RCC 7860 (cell line): Measurements from ENCODE around the gene PISD.
"Not testable (repeated sequence)": the region's sequence is repeated elsewhere in the genome, so short reads cannot be mapped to it uniquely, and the experiment has no call there.

Experiments used
- DNase-seq: peaks from one replicate; pipeline ENCODE4 v3.0.0-alpha.2; 2015; ENCODE audit warnings: low spot score
- FAIRE-seq: peaks from 2 replicates; lab custom pipeline; 2012; peaks lifted over from hg19 to GRCh38; lab: Jason Lieb, UNC

PISD gene

DNA sequence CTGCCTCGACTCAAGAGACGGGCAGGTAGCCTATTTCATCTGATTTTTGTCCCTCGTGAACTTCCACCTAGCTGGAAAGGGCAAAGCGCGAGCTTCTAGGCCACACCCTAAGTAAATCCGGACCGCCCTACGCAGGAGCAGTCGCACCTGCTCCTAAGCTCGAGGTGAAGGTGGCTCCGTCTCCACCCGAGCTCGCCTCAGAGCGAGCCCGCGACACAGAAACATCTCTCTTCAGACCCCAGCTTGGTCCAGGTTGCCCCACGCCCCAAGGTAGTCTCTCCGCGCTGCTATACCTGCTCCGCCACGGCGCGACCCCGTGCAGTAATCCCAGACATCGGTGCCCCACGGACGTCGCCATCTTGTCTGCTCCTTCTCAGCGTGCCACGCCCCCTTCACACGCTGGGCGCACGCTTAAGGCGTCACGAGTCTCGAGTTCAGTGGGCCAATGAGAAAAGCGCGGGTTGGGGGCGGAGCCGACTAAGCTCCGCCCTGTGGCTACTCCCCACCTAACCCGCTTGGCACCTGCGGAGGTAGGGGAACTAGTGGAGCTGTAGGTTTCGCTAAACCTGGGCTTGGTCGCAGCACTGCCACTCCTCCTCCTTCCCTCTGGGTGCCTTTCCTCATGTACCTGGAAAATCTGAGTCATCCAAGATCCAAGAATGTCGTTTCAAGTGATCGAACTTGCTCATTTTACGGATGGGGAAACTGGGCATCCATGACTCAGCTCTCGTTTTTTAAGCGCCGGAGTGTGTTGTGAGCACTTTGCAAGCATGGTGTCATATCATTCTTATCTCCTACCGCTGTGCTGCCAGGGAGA lies at the start of gene PISD:
Gene PISD, minus strand, starts transcription at position 365 of the 817 bp plus-strand sequence. Its CDS starts 7 bp downstream, at position 358.
- FAIRE-seq, result peak; percentile 84
- peak; percentile 97 for DNase-seq

DNA sequence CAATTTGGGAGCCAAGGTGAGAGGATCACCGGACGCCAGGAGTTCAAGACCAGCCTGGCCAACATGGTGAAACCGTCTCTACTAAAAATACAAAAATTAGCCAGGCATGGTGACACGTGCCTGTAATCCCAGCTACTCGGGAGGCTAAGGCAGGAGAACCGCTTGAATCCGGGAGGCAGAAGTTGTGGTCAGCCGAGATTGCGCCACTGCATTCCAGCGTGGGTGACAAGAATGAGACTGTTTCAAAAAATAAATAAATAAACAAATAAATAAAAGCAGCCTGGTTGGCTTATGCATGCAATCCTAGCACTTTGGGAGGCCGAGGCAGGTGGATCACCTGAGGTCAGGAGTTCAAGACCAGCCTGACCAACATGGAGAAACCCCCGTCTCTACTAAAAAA lies 49.2 kb upstream of the PISD start:
- not testable (repeated sequence) for DNase-seq, FAIRE-seq

DNA sequence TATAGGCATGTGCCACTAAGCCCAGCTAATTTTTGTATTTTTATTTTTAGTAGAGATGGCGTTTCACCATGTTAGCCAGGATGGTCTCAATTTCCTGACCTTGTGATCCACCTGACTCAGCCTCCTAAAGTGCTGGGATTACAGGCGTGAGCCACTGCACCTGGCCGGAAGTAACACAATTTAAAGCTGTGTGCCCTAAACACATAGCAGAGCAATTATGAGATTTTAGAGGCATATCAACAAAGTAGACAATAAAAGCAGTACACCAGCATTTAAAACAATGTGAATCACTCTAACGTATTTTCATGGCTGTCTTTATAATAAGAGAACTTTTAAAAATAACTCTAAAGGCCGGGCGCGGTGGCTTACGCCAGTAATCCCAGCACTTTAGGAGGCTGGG lies 45.5 kb upstream of the PISD start:
- DNase-seq, result no peak
- FAIRE-seq, result no peak

DNA sequence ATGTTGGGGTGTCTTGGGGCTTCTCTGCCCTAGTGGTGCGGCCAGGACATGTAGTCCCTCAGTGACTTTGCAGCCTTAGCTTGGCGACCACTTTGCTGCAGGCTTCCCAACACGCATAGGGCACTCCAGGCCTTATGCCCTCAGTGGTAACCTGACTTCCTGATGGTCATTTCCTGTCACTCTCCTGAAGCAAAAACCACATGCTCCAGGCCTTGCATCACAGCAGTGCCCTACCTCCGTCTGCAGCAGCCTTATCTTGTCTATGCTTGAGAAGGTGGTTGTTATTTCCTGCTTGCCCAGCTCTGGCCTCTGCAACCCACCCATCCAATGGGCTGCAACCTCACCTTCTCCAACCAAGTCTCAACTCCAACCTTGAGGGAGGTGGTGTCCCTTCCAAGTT lies 33.4 kb upstream of the PISD start:
- peak; percentile 17 for DNase-seq
- no peak for FAIRE-seq

DNA sequence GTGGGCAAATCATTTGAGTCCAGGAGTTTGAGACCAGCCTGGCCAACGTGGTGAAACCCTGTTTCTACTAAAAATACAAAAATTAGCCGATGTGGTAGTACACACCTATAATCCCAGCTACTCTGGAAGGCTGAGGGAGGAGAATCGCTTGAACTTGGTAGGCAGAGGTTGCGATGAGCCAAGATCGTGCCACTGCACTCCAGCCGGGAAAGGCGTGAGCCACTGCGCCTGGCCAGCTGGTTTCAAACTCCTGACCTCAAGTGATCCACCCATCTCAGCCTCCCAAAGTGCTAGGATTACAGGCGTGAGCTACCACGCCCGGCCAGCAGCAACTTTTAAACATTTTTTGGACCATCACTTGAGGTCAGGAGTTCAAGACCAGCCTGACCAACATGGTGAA lies 32.0 kb upstream of the PISD start:
- not testable (repeated sequence) for FAIRE-seq, DNase-seq

DNA sequence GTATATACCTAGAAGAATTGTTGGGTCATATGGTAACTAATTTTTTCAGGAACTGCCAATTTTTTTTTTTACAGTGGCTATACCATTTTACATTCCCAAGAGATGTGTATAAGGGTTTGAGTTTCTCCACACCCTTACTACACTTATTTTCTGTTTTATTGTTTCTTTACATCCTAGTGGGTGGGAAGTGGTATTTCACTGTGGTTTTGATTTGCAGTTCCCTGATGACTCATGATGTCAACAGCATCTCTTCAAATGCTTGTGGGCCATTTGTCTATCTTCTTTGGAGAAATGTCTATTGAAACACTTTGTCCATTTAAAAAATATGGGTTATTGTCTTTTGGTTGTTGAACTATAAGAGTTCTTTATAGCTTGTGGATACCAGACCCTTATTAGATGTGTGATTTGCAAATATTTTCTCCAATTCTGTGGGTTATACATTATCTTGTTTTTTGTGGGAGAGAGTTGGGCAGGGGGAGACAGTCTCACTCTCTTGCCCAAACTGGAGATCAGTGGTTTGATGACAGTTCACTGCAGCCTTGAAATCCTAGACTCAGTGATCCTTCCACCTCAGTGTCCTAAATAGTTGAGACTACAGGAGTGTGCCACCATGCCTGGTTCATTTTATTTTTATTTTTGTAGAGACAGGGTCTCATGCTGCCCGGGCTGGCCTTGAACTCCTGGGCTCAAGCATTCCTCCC lies 30.3 kb upstream of the PISD start:
- DNase-seq (no peak), FAIRE-seq (peak; percentile 29)

DNA sequence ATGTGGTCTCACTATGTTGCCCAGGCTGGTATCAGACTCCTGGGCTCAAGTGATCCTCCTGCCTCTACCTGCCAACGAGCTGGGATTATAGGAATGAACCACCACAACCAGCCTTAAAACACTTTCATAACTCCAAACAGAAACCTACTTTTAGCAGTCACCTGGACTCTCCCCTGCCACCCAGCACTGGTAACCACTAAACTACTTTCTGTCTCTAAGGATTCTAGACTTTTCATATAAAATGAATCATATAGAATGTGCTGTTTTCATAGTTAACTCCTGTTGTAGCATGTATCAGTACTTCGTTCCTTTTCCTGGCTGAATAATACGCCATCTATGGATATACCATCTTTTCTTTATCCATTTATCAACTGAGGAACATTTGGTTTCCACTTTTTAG lies 29.4 kb upstream of the PISD start:
- FAIRE-seq, result no peak
- no peak for DNase-seq

DNA sequence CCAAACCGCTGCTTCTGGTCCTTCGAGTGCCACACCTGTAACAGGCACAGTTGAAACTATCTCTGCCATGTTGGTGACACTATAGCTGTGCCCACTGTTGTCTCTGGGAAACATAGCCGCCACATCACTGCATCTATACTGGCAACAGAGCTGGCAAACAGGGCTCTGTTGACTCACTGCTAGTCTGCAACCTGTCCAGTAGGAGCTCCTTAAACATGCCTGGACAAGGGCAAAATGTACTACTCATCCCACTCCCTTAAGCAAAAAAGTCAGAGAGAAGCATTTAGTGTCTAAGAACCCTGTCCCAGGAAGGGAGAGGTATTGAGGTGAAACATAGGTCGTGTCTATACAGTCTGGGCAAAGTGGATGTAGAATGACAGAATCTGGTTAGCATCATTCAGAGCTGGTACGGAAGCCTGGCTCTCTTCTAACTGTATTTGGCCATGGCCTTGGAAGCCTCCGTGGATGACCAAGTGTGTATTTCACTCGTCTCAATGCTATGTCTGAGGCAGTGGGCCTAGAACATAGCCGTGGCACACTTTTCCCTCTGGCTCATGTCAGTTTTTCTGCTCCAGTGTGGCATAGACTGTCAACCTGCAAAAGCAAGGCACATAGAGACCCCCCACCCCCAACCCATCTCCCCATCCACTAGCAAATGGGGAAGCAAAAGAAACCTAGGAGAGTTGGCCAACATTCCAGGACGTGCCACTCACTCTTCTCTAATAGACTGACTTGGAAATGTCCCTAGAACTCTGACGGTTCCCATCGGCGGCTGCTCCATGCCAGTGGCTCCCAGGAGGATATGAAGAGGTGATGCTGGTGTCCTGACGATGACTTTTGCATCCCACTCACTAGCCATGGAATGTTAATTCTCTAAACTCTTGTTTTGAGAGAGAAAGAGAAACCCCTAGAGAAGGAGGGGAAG lies 21.4 kb upstream of the PISD start:
- DNase-seq (no peak), FAIRE-seq (no peak)

DNA sequence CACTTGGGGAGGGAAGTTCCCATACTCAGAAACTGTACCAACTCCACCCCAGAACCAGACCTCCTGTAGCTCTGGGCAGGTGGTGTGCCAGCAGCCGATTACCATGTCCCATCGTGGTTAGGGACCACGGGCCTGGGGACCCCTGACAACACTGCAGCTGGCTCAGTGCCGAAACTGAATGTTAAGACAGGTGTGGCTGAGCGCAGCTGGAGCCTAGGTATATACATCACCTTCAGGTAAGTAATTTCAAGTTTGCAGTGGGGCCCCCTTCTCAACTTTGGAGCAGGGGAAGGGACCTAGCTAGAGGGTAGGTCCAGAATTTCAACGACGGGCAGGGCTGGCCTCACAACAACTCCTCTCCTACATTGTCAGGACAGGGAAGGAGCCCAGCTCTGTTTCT lies 20.7 kb upstream of the PISD start:
- FAIRE-seq (no peak), DNase-seq (no peak)

DNA sequence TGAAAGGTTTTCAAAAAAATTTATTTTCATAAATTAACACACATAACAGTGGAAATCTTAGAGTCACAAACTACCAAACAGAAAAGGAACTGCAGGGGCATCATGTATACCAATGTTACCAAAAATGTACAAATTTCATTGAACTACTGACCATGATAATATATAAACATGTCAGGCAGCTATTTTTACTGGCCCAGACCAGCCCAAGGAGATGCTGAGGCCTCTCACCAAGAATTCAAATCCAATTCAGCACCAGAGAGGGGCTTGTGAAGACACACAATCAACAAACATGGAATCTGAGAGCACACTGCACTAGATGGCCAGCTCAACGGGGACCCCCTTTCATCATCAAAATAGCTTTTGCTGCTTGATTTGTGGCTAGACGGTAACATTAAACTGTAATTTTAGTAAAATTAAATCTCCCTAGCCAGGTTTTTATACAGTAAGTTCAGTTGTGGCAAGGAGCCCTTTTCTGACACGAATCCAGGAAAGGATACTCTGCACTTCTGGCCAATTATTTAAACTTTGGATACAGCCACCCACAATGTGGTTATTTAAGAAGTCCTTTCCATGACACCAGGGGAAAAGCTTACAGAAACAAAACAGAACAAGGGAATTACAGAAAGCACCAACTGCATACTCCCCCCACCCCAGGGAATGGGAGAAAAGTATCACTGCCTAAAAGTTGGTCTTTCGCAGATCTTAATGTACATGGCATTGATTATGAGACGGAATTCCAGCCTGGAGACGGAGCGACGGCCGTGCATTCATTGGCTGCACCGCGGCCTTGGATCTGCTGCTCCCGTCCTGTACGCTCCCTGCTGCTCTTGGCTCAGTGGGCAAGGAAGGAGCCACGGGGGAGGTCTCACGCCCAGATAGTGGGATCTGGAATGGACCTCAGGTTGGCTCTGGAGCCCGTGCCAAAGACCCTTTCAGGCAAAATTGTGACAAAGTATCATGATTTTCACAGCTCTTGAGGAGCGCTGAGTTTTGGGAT lies 19.6 kb upstream of the PISD start:
- DNase-seq, result no peak
- FAIRE-seq, result no peak

DNA sequence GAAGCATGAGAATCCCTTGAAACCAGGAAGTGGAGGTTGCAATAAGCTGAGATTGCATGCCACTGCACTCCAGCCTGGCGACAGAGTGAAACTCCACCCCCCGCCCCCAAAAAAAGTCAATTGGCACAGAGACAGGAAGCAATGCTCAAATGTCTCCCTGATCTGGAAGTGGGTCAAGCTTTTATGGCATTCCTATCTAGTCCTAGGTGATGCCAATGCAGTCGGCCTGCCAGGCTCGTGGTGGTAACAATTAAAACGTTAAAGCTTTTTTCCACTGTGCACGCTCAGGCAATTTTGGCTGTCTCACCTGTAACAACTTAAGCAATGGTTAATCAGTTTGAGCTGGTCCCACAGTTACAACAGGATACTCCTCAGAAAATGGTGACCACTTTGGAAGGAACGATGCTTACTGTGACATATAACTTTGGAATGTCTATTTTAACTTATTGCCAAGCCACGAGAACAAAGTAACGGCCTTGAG lies 18.9 kb upstream of the PISD start:
- DNase-seq (peak; percentile 46), FAIRE-seq (peak; percentile 42)

DNA sequence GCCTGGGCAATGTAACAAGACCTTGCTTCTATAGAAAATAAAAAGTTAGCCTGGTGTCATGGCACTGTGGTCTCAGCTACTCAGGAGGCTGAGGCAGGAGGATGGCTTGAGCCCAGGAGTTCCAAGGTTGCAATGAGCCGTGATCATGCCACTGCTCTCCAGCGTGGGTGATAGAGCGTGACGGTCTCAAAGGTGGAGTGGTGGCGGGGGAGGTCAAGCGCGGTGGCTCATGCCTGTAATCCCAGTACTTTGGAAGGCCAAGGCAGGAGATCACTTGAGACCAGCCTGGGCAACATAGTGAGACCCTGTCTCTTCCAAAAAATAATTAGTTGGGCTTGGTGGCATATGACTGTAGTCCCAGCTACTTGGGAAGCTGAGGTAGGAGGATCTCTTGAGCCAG lies 16.7 kb upstream of the PISD start:
- DNase-seq, result no peak
- no peak for FAIRE-seq

DNA sequence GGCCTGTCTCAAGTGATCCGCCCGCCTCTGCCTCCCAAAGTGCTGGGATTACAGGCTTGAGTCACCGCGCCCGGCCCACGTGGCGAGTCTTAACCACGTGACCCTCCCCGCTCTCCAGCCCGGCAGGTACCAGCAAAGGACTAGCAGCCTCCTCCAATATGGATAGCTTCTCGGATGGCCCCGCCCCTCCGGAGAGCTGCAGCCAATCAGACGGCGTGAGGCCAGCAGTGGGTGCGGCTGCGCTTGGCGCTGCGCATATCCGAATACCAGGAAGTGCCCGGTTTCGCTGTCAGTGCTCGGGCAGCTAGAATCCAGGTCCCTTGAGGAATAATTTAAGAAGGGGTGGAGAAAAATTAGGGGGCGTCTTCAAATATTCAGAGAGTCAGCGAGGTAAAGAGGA lies 14.7 kb upstream of the PISD start:
- no peak for DNase-seq
- no peak for FAIRE-seq

DNA sequence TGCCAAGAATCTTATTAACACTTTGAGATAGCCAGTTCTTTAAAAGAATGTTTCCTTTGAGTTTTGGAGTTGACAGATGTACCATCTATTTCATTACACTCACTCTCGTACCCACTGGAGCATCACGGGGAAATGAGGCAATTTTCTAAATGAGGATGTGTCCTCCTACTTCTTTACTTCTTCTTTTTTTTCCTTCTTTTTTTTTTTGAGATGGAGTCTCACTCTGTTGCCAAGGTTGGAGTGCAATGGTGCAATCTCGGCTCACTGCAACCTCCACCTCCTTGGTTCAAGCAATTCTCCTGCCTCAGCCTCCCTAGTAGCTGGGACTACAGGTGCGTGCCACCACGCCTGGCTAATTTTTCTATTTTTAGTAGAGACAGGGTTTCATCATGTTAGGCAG lies 12.2 kb upstream of the PISD start:
- DNase-seq, FAIRE-seq: not testable (repeated sequence)

DNA sequence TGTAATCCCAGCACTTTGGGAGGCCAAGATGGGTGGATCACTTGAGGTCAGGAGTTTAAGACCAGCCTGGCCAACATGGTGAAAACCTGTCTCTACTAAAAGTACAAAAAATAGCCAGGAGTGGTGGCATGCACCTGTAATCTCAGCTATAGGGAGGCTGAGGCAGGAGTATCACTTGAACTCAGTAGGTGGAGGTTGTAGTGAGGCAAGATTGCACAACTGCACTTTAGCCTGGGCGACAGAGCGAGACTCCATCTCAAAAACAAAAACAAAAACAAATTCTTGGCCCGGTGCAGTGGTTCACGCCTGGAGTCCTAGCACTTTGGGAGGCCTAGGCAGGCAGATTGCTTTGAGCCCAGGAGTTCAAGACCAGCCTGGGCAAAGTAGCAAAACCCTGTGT lies 6.8 kb upstream of the PISD start:
- FAIRE-seq, DNase-seq: not testable (repeated sequence)

DNA sequence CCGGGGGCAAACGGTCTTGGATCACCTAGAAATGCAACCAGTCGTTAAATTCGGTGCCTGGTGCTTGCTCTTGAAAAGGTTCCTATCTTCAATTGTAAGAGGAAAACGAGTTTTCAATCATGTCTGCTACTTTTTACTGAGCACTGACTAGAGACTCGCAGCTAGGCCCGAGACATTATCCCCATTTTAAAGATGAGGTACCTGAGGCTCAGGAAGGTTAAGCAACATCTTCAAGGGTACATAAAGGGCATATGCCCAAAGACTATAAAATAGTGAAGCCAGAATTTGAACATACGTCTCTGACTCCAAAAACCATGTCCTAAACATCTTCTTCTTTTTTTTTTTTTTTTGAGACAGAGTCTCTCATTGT lies 638 bp upstream of the PISD start:
- FAIRE-seq (no peak), DNase-seq (no peak)

DNA sequence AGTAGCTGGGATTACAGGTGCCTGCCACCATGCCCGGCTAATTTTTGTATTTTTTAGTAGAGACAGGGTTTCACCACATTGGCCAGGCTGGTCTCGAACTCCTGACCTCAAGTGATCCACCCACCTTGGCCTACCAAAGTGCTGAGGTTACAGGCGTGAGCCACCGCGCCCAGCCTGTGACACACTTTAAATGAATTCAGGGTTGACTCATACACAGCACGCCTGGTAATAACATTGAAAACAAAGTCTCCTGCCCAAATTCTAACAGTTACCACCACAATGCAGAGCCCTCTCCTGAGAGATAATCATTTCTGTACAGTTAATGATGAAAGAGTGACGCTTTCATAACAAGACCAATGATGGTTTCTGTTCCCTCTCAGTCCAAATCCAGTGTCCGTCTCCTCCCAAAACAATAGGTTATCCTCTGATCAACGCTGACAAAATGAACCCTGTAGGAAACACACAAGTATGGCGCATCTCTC lies 1.1 kb downstream of the PISD start:
- DNase-seq (peak; percentile 88), FAIRE-seq (peak; percentile 55)

DNA sequence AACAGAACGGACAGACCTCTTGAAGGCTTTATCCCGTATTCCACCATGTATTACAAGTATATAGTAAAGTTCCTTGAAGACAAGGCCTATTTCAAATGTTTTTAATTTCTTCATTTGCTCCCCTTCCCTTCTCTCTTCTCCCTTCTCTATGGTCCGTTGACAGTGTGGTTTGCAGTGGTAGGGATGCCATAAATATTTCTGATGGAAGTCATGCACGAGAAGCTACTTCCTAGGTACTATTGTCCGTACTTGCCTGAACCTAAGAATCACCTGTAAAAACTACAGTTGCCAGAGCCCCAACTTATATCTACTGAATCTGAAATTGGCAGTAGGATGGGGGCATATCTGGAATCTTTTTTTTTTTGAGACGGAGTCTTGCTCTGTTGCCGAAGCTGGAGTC lies 2.8 kb downstream of the PISD start:
- FAIRE-seq (peak; percentile 76), DNase-seq (peak; percentile 71)

DNA sequence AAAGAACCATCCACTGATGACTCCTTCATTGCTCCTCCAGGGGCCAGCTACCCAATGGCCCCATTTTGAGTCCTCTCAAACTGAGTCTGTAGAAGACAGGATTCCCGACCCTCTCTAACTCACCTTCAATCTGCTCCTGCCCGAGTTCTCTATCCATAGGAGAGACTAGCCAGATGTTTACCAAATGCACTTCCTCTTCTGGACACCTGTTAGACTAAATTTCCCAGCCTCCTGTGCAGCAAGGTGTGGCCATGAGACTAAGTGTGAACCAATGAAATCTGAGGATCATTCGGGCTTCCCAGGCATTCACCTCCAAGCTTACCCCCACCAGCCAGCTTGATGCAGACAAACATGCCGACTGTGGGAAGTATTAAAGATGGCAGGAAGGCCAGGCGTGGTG lies 7.6 kb downstream of the PISD start:
- no peak for FAIRE-seq
- DNase-seq, result no peak

DNA sequence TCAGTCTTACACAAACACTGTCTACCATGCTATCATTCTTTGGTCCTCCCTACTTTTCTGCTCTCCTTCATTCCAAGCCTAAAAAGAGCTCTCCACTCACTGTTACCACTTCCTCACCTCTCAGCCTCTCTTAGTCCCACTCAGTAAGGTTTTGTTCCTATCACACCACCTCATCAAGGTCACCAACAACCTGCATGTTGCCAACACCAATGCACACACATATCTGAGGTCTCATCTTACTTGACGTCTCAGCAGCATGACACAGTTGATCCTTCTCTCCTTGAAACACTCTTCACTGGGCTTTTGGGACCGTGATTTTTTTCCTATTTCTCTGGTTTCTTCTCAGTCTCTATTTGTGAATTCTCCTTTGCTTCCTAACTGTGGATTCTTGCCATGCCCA lies 8.1 kb downstream of the PISD start:
- FAIRE-seq, result no peak
- no peak for DNase-seq
